K562 (cell line): ENCODE results near the gene FBLIM1. TPM values are rescaled to one million over a fixed set of nuclear protein-coding genes. Genes with fewer than 3 reads are reported as not detected.
A peak's percentile ranks its signal among the peaks of the same experiment; 100 is the strongest.

ENCODE experiments used
- ATAC-seq: fragments of 200-7000 bp; cut with Tn5 transposase; 3 replicates; pipeline ENCODE4 v1.9.1; 2020; ENCODE audit warnings: moderate library complexity
- BruUV-seq: library from RNA; stranded (reverse); fragments of 400-500 nt; replicated peaks from 2 replicates; lab custom pipeline; 2021; lab: Mats Ljungman, UMichigan
- CTCF ChIA-PET: fragments of 300-600 bp; formaldehyde crosslinking; extraction: SDS; loops from one replicate; lab custom pipeline; 2021; ENCODE audit warnings: low intra/inter-chr PET ratio; lab: Yijun Ruan, JAX
- POLR2A ChIA-PET: fragments of 300-600, 350-650 bp; sonication (Branson Sonifier 250); formaldehyde crosslinking; extraction: SDS; loops from one replicate; lab custom pipeline; 2021; ENCODE audit warnings: antibody characterized with exemption, inconsistent platforms; lab: Yijun Ruan, JAX
- DNase-seq, 4 experiments: peaks; one replicate each; pipeline versions ENCODE4 v3.0.0 to v3.0.0-alpha.2; 2011 to 2018; ENCODE audit warnings: low spot score in 3 of 4, mixed read lengths in 3 of 4; ENCODE audit errors: extremely low read depth in 1 of 4
- FAIRE-seq: peaks from 2 replicates; lab custom pipeline; 2011; peaks lifted over from hg19 to GRCh38; lab: Jason Lieb, UNC
- H2AFZ ChIP-seq: 2 replicates; pipeline ENCODE4 v1.6.0; 2011; ENCODE audit warnings: low read depth, low read length, control low read depth, inconsistent platforms
- H3K27ac ChIP-seq: fragments of 200-600 bp; 3 replicates; pipeline ENCODE4 v1.8.0; 2011; ENCODE audit warnings: low read depth, mild to moderate bottlenecking, control low read depth, inconsistent platforms, low read length, moderate library complexity, mixed read lengths; ENCODE audit errors: extremely low read depth
- H3K27me3 ChIP-seq, 2 experiments: fragments of 300-600 bp in 1 of 2; 2 replicates in 1 of 2; 3 replicates in 1 of 2; pipeline versions ENCODE4 v1.6.0 to v1.8.0; 2011; ENCODE audit warnings: inconsistent platforms in 2 of 2, low read length in 2 of 2, mild to moderate bottlenecking in 1 of 2, mixed read lengths in 1 of 2, moderate library complexity in 1 of 2; ENCODE audit not compliant: control insufficient read depth in 2 of 2, insufficient read depth in 2 of 2
- H3K36me3 ChIP-seq: fragments of 300-600 bp; 3 replicates; pipeline ENCODE4 v1.8.0; 2011; ENCODE audit warnings: mild to moderate bottlenecking, low read length, inconsistent platforms; ENCODE audit not compliant: control insufficient read depth, insufficient read depth
- H3K4me1 ChIP-seq, 2 experiments: fragments of 200-600 bp in 1 of 2; replicated peaks in 1 of 2; 2 replicates in 1 of 2; 3 replicates in 1 of 2; pipeline versions ENCODE4 v1.5.1 to v1.8.0; 2011; ENCODE audit warnings: inconsistent platforms in 2 of 2, low read length in 2 of 2, mild to moderate bottlenecking in 1 of 2, mixed read lengths in 1 of 2, moderate library complexity in 1 of 2; ENCODE audit not compliant: control insufficient read depth in 2 of 2, insufficient read depth in 2 of 2
- H3K4me2 ChIP-seq: 2 replicates; pipeline ENCODE4 v1.6.1; 2011; ENCODE audit warnings: low read length, control low read depth, inconsistent platforms, mixed read lengths; ENCODE audit not compliant: insufficient read depth
- H3K4me3 ChIP-seq: fragments of 200-600 bp; sonication (generic), shearing (Covaris generic); 2 replicates; pipeline ENCODE4 v1.5.1; 2016; ENCODE audit warnings: control low read depth, inconsistent platforms
- H3K79me2 ChIP-seq: fragments of 200-600 bp; 3 replicates; pipeline ENCODE4 v1.8.0; 2011; ENCODE audit warnings: low read length, inconsistent platforms; ENCODE audit not compliant: control insufficient read depth, insufficient read depth
- H3K9ac ChIP-seq, 2 experiments: 2 replicates each; pipeline versions ENCODE4 v1.6.0 to v1.6.1; 2011; ENCODE audit warnings: low read depth in 2 of 2, low read length in 2 of 2, control low read depth in 1 of 2, inconsistent platforms in 1 of 2, mild to moderate bottlenecking in 1 of 2, mixed read lengths in 1 of 2; ENCODE audit not compliant: insufficient read depth in 1 of 2
- H3K9me1 ChIP-seq: one replicate; pipeline ENCODE4 v1.6.0; 2011; ENCODE audit warnings: inconsistent platforms, mild to moderate bottlenecking, low read length, moderate library complexity; ENCODE audit not compliant: control insufficient read depth, insufficient read depth
- H3K9me3 ChIP-seq: replicated peaks from 2 replicates; pipeline ENCODE4 v1.5.1; 2011; ENCODE audit warnings: low read depth, low read length, inconsistent platforms; ENCODE audit not compliant: control insufficient read depth, insufficient read depth
- H4K20me1 ChIP-seq: replicated peaks from 2 replicates; pipeline ENCODE4 v1.6.1; 2011; ENCODE audit warnings: low read length, inconsistent platforms, mixed read lengths; ENCODE audit not compliant: control insufficient read depth, insufficient read depth
- AFF1 ChIP-seq, 2 experiments: fragments of 450-650 bp; IDR thresholded peaks; 2 replicates each; pipeline ENCODE4 v1.6.1; 2018; ENCODE audit warnings: mild to moderate bottlenecking in 2 of 2, low read depth in 1 of 2; ENCODE audit not compliant: partially characterized antibody in 2 of 2
- CBX5 ChIP-seq: IDR thresholded peaks from 2 replicates; pipeline ENCODE4 v1.6.1; 2014; ENCODE audit warnings: low read depth, borderline replicate concordance
- FOXP1 ChIP-seq: sonication (generic); formaldehyde crosslinking; IDR thresholded peaks from 2 replicates; pipeline ENCODE4 v1.8.0; 2022; ENCODE audit warnings: mild to moderate bottlenecking, missing genetic modification reagents
- NR2F6 ChIP-seq: fragments of 450-650 bp; formaldehyde crosslinking; IDR thresholded peaks from 2 replicates; pipeline ENCODE4 v1.4.0; 2020; ENCODE audit warnings: mild to moderate bottlenecking
- PHB2 ChIP-seq: fragments of 450-650 bp; IDR thresholded peaks from 2 replicates; pipeline ENCODE4 v1.6.1; 2017; ENCODE audit warnings: low read depth
- SIRT6 ChIP-seq: IDR thresholded peaks from one replicate; pipeline ENCODE4 v1.6.1; 2012; ENCODE audit warnings: low read depth, mild to moderate bottlenecking, control low read depth, inconsistent platforms, low read length, moderate library complexity
- SPI1 ChIP-seq: IDR thresholded peaks from 2 replicates; pipeline ENCODE4 v1.6.1; 2011; ENCODE audit warnings: low read depth, low read length, control low read depth, borderline replicate concordance
- TSC22D4 ChIP-seq: fragments of 450-650 bp; IDR thresholded peaks from 2 replicates; pipeline ENCODE4 v1.6.1; 2016; ENCODE audit warnings: missing genetic modification characterization, missing biosample characterization, control low read depth
- ZFP1 ChIP-seq: fragments of 450-650 bp; formaldehyde crosslinking; IDR thresholded peaks from 2 replicates; pipeline ENCODE4 v1.4.0; 2020; ENCODE audit warnings: mild to moderate bottlenecking, mixed read lengths
- ZNF24 ChIP-seq: fragments of 450-650 bp; IDR thresholded peaks from 2 replicates; pipeline ENCODE4 v1.6.1; 2016
- ZNF583 ChIP-seq: fragments of 250-450 bp; sonication (Bioruptor Pico); IDR thresholded peaks from 2 replicates; pipeline ENCODE4 v1.4.0; 2020
- ZNF696 ChIP-seq: fragments of 250-450 bp; sonication (Bioruptor Pico); conservative IDR thresholded peaks from 2 replicates; pipeline ENCODE4 v1.4.0; 2020; ENCODE audit warnings: mild to moderate bottlenecking, moderate library complexity
- WGBS: fragments of 100-300 bp; shearing (Covaris generic); methylation state at CpG from one replicate; pipeline ENCODE4 v1.1.6; 2016; ENCODE audit warnings: low coverage, mixed read lengths; ENCODE audit not compliant: insufficient coverage; ENCODE audit errors: missing lambda C conversion rate; 5-methylcytosine and 5-hydroxymethylcytosine counted together
- in situ Hi-C: fragments of 300-500 bp; cut with MboI; formaldehyde crosslinking; loops from 4 replicates; pipeline ENCODE4 v1.15.0; 2018; ENCODE audit warnings: inconsistent platforms, mixed read lengths
- intact Hi-C: fragments of 100-400 bp; cut with micrococcal nuclease; formaldehyde crosslinking; loops from 2 replicates; pipeline ENCODE4 v1.14.2; 2022
- polyA plus RNA-seq, 8 experiments: library from polyadenylated mRNA; depleted of rRNA in 4 of 8; stranded (reverse) in 5 of 8; unstranded in 3 of 8; fragments of >200 nt; fragmentation: Nextera tagmentation in 2 of 8; fragmentation: Illumina TruSeq in 1 of 8; extraction: Ambion mirVana in 2 of 8; extraction: Trizol in 1 of 8; gene quantifications; 2 replicates each; pipeline versions ENCODE4 v1.2.1 to v1.2.3, GENCODE V29; 2011 to 2014; ENCODE audit warnings: inconsistent platforms in 1 of 8, missing spikeins in 1 of 8
- total RNA-seq, 7 experiments: library from RNA; depleted of rRNA in 6 of 7; stranded (reverse); fragments of >200 nt in 6 of 7; fragmentation: Illumina TruSeq in 2 of 7; extraction: Trizol in 2 of 7; gene quantifications; 2 replicates each; pipeline versions ENCODE4 v1.2.1 to v1.2.3, GENCODE V29; 2011 to 2021; ENCODE audit warnings: low replicate concordance in 1 of 7

The FBLIM1 gene
- total and polyA plus RNA-seq, 9 of the 15 experiments (the other 6 are each of a cell fraction or from before 2014, with no cell fraction given): 0.14 to 0.24 TPM; not detected in 7

GRCh38 chr1:15764269-15764764 lies 5.7 kb downstream of the FBLIM1 start:
- DNase-seq (peak in 3 of 4 experiments; percentile 36 to 67 (median 63)), ATAC-seq (peak; percentile 56)
- Histone ChIP-seq H3K79me2 (no peaks in the 10 kb centered on the region), H3K4me1 (peaks cover 15 to 32% of the 10 kb centered on the region in 2 experiments; a peak in 4 of 5 replicates)
- CTCF ChIA-PET: no interaction called here
- intact Hi-C loops: no loop called here
- 0 out of 2 replicates have a peak, but pooled peaks have one; percentile 3 for TF ChIP-seq SPI1
- TF ChIP-seq PHB2: no peak
- TF ChIP-seq, all 486 proteins: peak for 1
- WGBS: 9% methylated on average over 10 of the region's 10 CpGs
- Histone ChIP-seq H3K9ac (peak overlapping the region in 1 of 2 experiments; percentile 24; a peak in 1 of 4 replicates), H3K9me1 (no peaks in the 10 kb centered on the region), H3K27me3 (peaks cover 26 to 70% of the 10 kb centered on the region in 2 experiments; a peak in 4 of 5 replicates), H3K4me3 (no peak overlapping the region), H3K4me2 (no peak overlapping the region), H4K20me1 (peaks cover 3% of the 10 kb centered on the region; the same call in 1 of the 2 replicates), H3K36me3 (no peaks in the 10 kb centered on the region), H3K27ac (no peak overlapping the region), H2AFZ (no peak overlapping the region), H3K9me3 (no peaks in the 10 kb centered on the region)
- BruUV-seq: no TSS peak
- FAIRE-seq: no peak
- in situ Hi-C loops: no loop called here
- POLR2A ChIA-PET: interaction anchor here (0.5 to 2.1 kb wide), 3 partner anchors 9 to 51 kb away, joined by 4 to 6 read pairs (median 4); no protein-coding TSS in a partner anchor

GRCh38 chr1:15764890-15765289 lies 6.3 kb downstream of the FBLIM1 start:
- H3K36me3 ChIP-seq: no peaks in the 10 kb centered on the region
- no peak overlapping the region for H2AFZ ChIP-seq
- peaks cover 23 to 68% of the 10 kb centered on the region in 2 experiments for H3K27me3 ChIP-seq
- in situ Hi-C loops: no loop called here
- no peak for FAIRE-seq
- peak overlapping the region in 1 of 2 experiments; percentile 24; a peak in 1 of 4 replicates for H3K9ac ChIP-seq
- WGBS: 31% methylated on average over 12 of the region's 15 CpGs
- no peak for DNase-seq
- H3K9me3 ChIP-seq: no peaks in the 10 kb centered on the region
- H3K79me2 ChIP-seq: no peaks in the 10 kb centered on the region
- no peak overlapping the region for H3K4me3 ChIP-seq
- H3K27ac ChIP-seq: no peak overlapping the region
- H3K9me1 ChIP-seq: no peaks in the 10 kb centered on the region
- ChIA-PET POLR2A (interaction anchor here (0.5 to 2.1 kb wide), 3 partner anchors 9 to 51 kb away, joined by 4 to 6 read pairs (median 4); no protein-coding TSS in a partner anchor), CTCF (no interaction called here)
- no TSS peak for BruUV-seq
- H3K4me1 ChIP-seq: peaks cover 15 to 30% of the 10 kb centered on the region in 2 experiments; a peak in 4 of 5 replicates
- H4K20me1 ChIP-seq: peaks cover 3% of the 10 kb centered on the region; the same call in 1 of the 2 replicates
- no peak overlapping the region for H3K4me2 ChIP-seq
- ATAC-seq: no peak
- intact Hi-C loops: no loop called here
- TF ChIP-seq ZFP1 (CRISPR knock-in tag): no peak
- no peak for TF ChIP-seq TSC22D4 (tag)
- TF ChIP-seq ZNF696 (CRISPR knock-in tag): no peak
- no peak for TF ChIP-seq ZNF583
- peak; percentile 68 for TF ChIP-seq ZNF24
- 0 out of 2 replicates have a peak, but pooled peaks have one; percentile 50 for TF ChIP-seq FOXP1 (CRISPR knock-in tag)
- TF ChIP-seq CBX5: no peak
- TF ChIP-seq NR2F6 (CRISPR knock-in tag): no peak
- no peak for TF ChIP-seq SIRT6
- no peak for TF ChIP-seq AFF1 (IDR thresholded peaks at IDR 0.05; ENCODE audit: low read depth in 1 of 2, partially characterized antibody in 2 of 2)
